Measurements from ENCODE around the gene CIT.

DNA sequence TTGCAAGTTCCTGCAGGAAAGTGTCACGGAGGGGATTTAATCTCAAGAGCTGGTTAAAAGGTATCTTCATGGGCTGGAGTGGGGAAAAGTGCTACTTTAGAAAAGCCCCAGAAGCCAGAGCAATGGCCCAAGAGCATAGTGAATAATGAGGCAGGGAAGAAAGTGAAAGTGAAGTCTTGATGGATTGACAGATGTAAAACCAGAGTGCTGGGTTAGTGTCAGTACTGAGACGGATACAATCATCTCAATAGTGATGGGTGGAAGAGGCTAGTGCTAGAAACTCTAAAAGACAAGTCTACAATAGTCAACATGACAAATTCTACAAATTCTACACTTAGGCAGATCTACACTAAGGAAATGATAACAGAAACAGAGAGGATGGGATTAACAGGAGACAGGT lies 68.1 kb downstream of the CIT start:
- no peak for TF ChIP-seq POLR2A (IDR thresholded peaks at IDR 0.05; ENCODE audit: low read depth, low read length)
- no peak for TF ChIP-seq POLR2AphosphoS5 (IDR thresholded peaks at IDR 0.05; ENCODE audit: low read depth, low read length)
- TF ChIP-seq TAF1 (IDR thresholded peaks at IDR 0.05; ENCODE audit: low read depth, low read length), result no peak
- no peak for TF ChIP-seq SPI1 (IDR thresholded peaks at IDR 0.05; ENCODE audit: low read depth, low read length)

Measured in GM12891 (cell line).